Left kidney (tissue), 2 donors: ENCODE results near the gene LRRC4C. TPM values are rescaled to one million over a fixed set of nuclear protein-coding genes. Genes with fewer than 3 reads are reported as not detected.

Experiments
- DNase-seq: peaks from one replicate; pipeline ENCODE4 v3.0.0-alpha.2; 2013
- polyA plus RNA-seq: library from polyadenylated mRNA; unstranded; fragments of 120-200 nt; gene quantifications from one replicate; pipeline ENCODE4 v1.2.1, GENCODE V29; 2013; ENCODE audit not compliant: insufficient read length

LRRC4C gene
- polyA plus RNA-seq, 1 donor: 17.0 TPM

GRCh38 chr11:40467771-40468170, 991.7 kb downstream of the LRRC4C start:
- no peak for DNase-seq

- no peak for DNase-seq
Observed at GRCh38 chr11:40445391-40445790, 1014.1 kb downstream of the LRRC4C start.

GRCh38 chr11:40444151-40444550, 1015.3 kb downstream of the LRRC4C start:
- no peak for DNase-seq

- no peak for DNase-seq
Observed at GRCh38 chr11:40435344-40435743, 1024.1 kb downstream of the LRRC4C start.

- no peak for DNase-seq
Observed at GRCh38 chr11:40434926-40435325, 1024.5 kb downstream of the LRRC4C start.

GRCh38 chr11:40432358-40432757, 1027.1 kb downstream of the LRRC4C start:
- DNase-seq: no peak

- no peak for DNase-seq
Observed at GRCh38 chr11:40425168-40425567, 1034.3 kb downstream of the LRRC4C start.

- no peak for DNase-seq
Observed at GRCh38 chr11:40421208-40421981, 1038.1 kb downstream of the LRRC4C start.

GRCh38 chr11:40417627-40418026, 1041.8 kb downstream of the LRRC4C start:
- no peak for DNase-seq

GRCh38 chr11:40407355-40407754, 1052.1 kb downstream of the LRRC4C start:
- DNase-seq: no peak

GRCh38 chr11:40405614-40406013, 1053.8 kb downstream of the LRRC4C start:
- no peak for DNase-seq

- no peak for DNase-seq
Observed at GRCh38 chr11:40403321-40403720, 1056.1 kb downstream of the LRRC4C start.

- DNase-seq: no peak
Observed at GRCh38 chr11:40401132-40401853, 1058.2 kb downstream of the LRRC4C start.

GRCh38 chr11:40397141-40397540, 1062.3 kb downstream of the LRRC4C start:
- no peak for DNase-seq

GRCh38 chr11:40393511-40393910, 1065.9 kb downstream of the LRRC4C start:
- DNase-seq: no peak

- DNase-seq: no peak
Observed at GRCh38 chr11:40391679-40392078, 1067.8 kb downstream of the LRRC4C start.

- DNase-seq: no peak
Observed at GRCh38 chr11:40388097-40388818, 1071.2 kb downstream of the LRRC4C start.

- DNase-seq: no peak
Observed at GRCh38 chr11:40387240-40387980, 1072.0 kb downstream of the LRRC4C start.

- DNase-seq: no peak
Observed at GRCh38 chr11:40384991-40385390, 1074.5 kb downstream of the LRRC4C start.

- DNase-seq: no peak
Observed at GRCh38 chr11:40381481-40381880, 1078.0 kb downstream of the LRRC4C start.

GRCh38 chr11:40380835-40381234, 1078.6 kb downstream of the LRRC4C start:
- DNase-seq: no peak

GRCh38 chr11:40376331-40376730, 1083.1 kb downstream of the LRRC4C start:
- DNase-seq: no peak
